ENCODE data around the gene ARHGEF4. TPM values are rescaled to one million over a fixed set of nuclear protein-coding genes. Genes with fewer than 3 reads are reported as not detected.
A peak's percentile ranks its signal among the peaks of the same experiment; 100 is the strongest.

The ARHGEF4 gene
- total RNA-seq, 1 donor from 2014 or later, result 43.2 TPM

DNA sequence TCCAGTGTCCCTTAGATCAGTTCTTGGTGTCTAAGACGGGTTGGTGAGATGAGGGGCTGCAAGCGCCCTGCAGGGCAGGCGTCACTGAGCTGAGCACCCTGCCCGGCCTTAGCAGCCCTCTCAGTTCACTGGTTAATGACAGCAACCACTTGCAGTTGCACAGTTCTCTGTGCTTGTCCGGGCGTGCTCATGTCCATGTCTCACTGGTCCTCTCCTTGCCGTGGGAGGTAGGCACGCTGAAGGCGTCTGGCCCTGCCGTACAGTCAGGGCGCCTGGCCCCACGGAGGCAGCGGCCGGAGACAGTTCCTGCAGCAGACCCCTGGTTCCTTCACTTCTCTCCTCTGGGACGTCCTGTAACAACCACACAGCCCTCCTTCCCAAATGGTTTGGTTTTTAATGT, 75.3 kb downstream of the ARHGEF4 start:
- DNase-seq (ENCODE audit: low spot score in 2 of 2), result no peak
- no peak for FAIRE-seq

DNA sequence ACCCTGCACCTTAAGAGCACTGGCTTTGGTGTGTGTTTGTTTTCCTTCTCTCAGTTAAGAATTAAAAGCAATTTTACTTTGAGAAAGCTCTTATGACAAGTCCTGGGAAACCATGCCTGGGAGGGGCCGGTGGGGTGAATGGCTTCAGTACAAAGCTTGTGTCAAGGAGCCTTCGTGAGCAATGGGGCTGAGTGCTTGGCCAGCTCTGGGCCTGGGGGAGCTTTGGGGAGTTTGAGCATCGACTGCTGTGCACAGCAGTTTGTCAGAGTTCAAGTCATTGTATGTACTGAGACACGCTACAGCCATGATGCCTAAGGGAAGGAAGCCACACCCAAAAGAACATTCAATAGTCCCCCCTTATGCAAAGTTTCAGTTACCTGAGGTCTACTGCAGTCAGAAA, 75.8 kb downstream of the ARHGEF4 start:
- DNase-seq (ENCODE audit: low spot score in 2 of 2), result no peak

DNA sequence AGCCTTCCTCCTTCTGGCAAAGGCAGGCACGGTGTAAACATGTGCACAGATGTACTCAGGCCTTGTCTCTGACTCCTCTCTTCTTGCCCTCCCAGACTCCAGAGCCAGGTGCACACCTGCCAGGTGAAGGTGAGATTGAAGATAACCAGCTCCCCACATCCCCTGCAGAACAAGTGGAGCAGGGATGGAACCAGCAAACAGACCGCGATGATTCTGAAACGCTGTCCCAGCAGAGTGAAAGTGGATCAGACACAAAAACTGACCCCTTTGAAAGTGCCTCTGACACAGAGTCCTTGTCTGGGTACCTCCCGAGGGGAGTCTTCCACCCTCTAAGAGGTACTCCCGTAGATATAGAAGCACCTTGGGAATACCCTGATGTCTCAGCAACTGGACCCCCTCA, 77.2 kb downstream of the ARHGEF4 start:
- DNase-seq (ENCODE audit: low spot score in 2 of 2) (no peak), FAIRE-seq (no peak)

More for the DNA sequence above, 75.8 kb downstream of the ARHGEF4 start:
- FAIRE-seq, result no peak

DNA sequence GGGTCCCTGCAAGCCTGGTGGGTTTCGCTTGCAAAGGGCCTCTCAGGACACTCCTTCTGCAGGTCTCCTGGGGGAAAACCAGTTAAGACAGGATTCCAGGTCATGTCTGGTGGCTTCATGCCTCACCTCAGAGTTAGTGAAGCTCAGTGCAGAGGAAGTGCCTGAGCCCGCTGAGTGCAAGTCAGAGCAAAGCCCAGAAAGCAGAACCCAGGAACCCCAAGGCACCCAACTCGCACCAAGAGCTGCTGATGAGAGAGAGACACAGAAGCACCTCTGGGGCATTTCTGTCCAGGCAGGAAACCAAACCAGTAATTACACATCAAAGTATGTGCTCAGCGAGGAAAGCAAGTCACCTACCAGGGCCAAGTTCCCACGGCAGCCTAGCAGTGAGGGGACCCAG, 78.4 kb downstream of the ARHGEF4 start:
- FAIRE-seq (no peak), DNase-seq (ENCODE audit: low spot score in 2 of 2) (no peak)

DNA sequence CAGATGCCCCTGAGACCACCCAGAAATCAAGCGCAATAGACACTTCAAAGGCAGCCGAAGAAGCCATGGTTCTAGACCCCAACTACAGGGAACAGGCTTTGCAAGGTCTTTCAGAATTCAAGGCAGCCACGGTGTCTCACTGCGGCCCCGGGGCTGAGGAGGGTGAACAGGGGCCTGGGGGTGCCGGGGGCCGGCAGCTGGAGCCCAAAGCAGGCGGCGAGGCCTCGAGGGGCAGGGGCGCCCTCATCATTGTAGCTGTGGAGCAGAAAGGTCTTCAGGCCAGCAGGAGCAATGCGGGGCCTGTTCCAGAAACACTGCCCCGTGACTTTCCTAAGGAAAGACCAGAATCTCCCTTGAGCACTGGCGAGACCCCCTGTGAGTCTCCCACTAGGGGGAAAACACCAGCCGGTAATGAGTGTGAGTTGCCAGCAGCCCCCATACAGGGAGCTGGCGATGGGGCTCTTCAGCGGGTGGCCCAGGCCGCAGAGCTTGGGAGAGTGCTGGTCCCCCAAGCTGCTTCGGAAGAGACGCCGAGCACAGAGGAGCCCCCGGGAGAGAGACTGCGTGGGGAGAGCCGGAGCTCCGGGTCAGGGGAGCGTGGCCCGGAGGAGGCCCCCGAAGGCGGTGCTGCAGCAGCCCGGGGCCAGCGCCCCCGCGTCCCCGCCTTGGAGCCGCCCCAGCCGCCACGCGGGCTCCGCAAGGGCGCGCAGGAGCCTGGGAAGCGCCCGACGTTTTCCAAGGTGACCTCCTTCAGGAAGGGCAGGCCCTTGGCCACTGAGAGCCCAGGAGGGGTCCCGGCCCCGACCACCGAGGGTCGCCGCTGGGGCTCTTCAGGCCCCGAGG, 79.1 kb downstream of the ARHGEF4 start:
- FAIRE-seq (no peak), DNase-seq (ENCODE audit: low spot score in 2 of 2) (no peak)

DNA sequence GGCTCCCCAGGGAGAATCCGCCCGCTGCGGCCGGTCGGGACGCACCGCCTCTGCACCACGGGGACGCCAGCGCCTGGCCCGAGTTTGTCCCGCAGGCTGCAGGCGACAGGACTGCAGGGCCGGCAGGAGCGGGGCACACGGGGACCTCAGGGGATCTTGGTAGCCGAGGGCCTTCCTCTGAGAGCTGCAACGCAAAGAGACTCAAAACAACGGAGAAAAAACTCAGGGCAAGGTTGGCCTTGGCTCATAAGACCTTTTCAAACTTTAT, 79.7 kb downstream of the ARHGEF4 start:
- FAIRE-seq (no peak), DNase-seq (ENCODE audit: low spot score in 2 of 2) (no peak)

DNA sequence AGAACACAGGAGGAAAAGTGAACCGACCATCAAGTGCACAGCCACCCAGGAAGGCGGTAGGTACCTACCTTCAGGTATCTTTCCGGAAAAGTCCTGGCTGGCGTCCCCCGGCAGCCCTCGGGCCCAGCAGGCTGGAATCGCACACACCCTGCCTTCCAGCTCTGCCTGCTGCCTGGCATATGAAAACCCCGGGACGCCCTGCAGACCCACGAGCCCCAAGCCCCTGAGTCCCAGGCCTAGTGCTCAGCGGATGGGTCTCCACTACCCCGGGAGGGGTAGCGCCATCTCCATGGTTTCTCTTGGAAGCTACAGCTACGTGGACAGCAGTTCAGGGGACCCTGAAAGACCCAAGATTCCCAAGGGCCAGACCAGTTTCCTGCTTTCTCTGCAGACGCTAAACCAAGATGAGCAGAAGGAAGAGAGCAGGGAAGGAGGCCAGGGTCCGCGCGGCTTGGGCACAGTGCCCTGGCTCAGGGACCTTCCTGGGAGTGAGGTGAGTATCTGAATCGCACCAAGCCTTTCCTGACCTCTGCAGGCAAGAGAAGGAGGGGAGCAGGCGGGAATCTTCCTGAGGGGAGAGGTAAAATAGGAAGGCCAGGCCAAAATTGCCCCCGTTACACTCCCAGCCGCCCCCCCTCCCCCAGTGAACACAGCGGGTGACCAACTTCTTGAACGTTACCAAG, 80.4 kb downstream of the ARHGEF4 start:
- DNase-seq (ENCODE audit: low spot score in 2 of 2), result no peak
- no peak for FAIRE-seq

DNA sequence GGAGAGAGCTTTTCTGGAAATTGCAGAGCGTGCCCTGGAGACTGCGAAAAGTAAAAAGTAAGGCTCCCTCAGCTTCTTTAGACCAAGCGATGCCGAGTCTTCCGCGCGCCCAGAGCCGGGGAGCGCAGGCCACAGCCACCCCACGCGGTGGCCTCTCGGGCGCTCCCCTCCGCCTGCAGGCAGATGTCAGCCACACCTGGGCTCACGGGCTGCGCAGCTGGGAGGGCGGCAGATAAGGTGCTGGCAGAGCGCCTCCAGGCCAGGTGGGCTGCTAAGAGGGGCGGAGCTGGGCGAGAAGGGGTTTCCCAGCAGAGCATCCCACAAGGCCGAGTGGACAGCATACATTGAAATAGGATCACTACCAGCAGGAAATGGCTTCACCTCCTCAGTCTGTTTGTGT, 81.7 kb downstream of the ARHGEF4 start:
- no peak for DNase-seq (ENCODE audit: low spot score in 2 of 2)
- FAIRE-seq, result no peak

DNA sequence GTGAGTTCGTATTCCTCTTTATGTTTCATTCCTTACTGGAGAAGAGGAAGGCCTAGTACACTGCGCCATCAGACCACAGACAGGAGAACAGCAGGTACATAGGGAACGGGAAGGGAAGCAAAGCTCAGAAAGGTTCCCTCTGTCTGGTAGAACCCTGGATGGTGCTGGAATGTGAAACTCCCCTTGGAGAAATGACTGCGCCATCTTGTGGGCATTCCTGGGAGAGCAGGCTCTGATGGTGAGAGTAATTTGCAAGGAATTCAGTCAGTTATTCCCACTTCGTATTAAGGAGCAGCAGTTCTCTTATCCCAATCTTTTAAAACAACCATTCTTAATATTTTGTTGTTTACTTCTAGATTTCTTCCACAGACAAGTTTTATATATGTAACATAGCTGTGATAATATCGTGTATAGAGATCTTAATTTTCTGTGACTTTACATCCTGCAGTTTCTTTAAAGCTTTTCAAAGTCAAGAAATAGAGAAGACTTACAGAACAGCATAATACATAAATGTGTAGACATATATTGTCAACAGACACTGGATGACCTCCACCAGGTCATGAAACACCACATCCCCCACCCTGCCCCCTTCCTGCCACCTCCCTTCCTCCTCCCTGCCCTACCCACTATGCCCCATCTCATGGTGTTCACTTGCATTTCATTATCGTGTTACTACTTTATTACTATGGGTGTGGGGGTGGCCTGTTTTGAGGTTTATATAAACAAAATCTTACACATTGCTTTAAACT, 83.9 kb downstream of the ARHGEF4 start:
- peak; percentile 75 for FAIRE-seq
- DNase-seq (ENCODE audit: low spot score in 2 of 2), result peak; percentile 79 to 80

DNA sequence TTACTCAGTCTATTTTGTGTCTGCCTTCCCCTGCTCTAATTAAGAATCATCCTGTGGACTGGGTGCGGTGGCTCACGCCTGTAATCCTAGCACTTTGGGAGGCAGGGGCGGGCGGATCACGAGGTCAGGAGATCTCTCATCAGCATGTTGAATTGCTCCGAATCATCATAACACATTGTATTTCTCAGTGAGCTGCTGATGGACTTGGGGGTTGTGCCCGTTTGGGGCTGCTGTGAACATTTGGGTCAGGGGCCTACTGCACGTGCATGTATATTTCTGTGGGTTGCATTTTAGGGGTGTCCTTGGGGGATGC, 84.4 kb downstream of the ARHGEF4 start:
- no peak for FAIRE-seq
- DNase-seq (ENCODE audit: low spot score in 2 of 2), result no peak

DNA sequence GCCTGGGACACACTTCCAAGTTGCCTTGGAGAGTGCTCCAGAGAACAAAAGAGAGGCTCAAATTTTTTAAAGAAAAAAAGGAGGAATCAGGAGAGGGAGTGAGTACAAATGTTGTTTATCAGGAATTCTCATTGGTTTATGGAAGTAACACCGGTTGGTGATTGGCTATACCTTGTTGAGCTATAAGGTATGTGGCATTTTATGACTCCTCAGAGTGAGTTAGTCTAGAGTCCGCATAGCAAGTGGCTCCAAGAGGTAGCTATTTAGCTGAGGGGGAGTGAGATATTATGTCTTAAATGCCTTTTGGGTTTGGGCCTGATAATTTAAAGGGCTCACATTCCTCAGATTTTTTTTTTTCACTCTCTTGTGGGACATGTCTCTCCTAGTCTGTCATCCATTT, 85.7 kb downstream of the ARHGEF4 start:
- DNase-seq (ENCODE audit: low spot score in 2 of 2) (no peak), FAIRE-seq (no peak)

DNA sequence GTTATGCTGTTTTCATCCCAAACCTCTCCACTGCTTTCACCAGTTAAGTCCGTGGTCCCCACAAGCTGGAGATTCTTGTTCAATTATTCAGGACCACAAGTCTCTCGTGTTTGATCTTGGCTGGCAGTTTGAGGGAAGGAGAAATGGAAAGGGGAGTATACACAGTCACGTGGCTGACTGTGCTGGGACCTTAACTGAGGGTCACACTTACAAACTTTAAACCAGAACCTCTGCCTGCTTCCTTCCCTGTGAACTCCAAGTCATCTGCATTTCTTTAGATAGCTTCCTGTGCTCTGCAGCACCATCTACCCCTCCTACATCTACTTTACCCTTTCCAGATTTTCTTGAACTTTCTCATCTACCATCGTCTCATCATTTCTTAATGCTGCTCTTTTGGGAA, 91.7 kb downstream of the ARHGEF4 start:
- FAIRE-seq, result no peak
- no peak for DNase-seq (ENCODE audit: low spot score in 2 of 2)

DNA sequence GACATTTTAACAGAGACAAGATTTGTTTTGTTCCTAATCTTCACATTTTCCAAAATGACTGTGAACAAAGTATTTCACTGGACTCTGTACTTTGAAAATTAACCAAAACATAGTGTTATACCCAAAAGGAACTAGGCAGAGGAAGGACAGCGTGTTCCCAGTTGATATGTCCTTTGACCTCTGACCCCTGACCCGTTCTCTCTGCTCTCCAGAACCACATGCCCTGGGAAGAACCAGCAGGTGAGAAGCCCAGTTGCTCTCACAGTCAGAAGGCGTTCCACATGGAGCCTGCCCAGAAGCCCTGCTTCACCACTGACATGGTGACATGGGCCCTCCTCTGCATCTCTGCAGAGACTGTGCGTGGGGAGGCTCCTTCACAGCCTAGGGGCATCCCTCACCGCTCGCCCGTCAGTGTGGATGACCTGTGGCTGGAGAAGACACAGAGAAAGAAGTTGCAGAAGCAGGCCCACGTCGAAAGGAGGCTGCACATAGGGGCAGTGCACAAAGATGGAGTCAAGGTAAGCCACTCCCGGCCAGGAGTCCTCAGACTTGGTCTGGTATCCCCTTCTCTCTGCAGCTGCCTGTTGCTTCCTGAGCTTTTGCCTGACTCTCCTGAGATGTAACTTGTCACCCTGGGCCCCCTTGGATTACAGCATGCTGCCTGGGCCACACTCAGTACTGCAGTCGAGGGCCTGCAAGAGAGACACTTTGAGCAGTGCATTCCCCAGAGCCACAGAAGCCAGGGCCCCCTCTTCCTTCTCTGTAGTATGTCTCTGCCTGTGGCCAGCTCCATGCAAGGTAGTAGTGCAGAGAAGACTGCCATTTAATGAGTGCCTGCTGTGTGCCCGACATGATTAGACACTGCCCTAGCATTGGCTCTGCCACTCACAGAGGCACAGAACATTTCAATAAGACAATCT, 94.3 kb downstream of the ARHGEF4 start:
- DNase-seq (ENCODE audit: low spot score in 2 of 2) (no peak), FAIRE-seq (no peak)

DNA sequence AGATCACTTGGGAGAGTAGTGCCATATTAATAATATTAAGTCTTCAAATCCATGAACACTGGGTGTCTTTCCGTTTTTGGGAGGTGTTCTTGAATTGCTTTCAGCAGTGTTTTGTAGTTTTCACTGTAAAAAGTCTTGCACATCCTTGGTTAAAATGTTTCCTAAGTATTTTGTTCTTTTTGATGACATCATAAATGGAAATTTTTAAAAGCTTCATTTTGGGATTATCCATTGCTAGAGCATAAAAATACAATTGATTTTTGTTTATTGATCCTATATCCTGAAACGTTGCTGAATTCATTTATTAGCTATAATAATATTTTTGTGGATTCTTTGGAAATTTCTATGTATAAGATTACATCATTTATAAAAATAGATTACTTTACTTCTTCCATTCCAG, 96.8 kb downstream of the ARHGEF4 start:
- DNase-seq (ENCODE audit: low spot score in 2 of 2) (no peak), FAIRE-seq (no peak)

DNA sequence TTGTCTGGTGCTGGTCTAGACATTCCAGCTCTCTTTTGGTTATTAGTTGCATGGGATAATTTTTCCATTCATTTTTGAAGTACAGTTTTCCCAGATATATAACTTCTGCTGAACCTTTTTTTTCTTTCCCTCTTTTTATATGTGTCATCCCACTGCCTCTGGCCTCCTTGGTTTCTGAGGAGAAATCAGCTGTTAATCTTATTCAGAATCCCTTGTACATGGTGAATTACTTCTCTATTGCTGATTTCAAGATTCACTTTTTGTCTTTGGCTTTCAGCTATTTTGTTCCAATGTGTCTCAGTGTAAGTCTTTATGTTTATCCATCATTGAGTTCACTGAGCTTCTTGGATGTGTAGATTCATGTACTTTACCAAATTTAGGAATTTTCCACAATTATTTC, 99.7 kb downstream of the ARHGEF4 start:
- no peak for DNase-seq (ENCODE audit: low spot score in 2 of 2)
- no peak for FAIRE-seq

DNA sequence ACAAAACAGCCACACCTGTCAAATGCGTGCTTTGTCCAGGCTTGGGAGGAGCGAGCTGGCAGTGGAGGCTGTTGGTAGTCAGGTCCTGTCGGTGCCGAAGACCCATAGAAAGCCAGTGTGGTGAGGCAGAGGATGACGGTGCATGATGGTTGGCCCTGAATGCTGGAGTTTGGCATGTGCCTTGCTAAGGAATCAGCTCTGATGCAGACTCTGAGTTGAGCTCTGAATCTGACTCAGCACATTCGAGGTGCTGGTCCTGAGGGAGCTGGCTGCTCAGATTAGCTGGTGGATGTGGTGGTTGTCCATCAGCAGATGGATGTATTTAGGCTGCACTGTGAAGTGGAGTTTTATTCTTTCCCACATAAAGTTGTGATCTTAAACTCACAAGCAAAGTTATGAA, 111.3 kb downstream of the ARHGEF4 start:
- DNase-seq (ENCODE audit: low spot score in 2 of 2) (no peak), FAIRE-seq (no peak)

DNA sequence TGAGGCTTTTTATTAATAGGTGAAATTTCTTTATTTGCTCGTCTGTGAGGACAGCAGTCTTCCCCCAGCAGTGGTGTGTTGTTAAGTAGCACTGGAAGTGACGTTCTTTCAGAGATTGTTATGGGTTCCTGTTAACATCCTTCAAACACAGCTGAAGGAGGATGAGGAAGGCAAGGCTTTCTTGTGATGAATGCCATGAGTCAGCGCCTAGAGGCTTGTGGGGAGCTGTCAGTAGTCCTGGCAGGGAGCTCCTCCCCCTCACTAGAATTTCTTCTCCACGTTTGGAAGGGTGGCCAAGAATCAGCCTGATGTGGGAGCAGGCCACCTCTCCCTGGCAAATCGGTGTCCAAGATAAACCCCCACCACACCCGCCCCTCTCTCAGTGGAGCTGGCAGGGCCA, 113.2 kb downstream of the ARHGEF4 start:
- DNase-seq (ENCODE audit: low spot score in 2 of 2) (no peak), FAIRE-seq (no peak)

DNA sequence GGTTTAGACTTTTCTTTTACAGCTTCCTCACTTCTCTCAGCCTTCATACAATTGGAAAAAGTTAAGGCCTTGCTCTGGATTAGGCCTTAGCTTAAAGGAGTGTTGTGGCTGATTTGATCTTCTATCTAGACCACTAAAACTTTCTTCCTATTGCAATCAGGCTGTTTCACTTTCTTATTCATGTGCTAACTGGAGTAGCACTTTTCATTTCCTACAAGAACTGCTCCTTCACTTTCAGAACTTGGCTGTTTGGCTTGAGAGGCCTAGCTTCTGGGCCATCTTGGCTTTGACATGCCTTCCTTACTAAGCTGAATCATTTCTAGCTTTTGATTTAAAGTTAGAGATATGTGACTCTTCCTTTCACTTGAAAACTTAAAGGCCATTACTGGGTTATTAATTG, 114.3 kb downstream of the ARHGEF4 start:
- FAIRE-seq (no peak), DNase-seq (ENCODE audit: low spot score in 2 of 2) (no peak)

DNA sequence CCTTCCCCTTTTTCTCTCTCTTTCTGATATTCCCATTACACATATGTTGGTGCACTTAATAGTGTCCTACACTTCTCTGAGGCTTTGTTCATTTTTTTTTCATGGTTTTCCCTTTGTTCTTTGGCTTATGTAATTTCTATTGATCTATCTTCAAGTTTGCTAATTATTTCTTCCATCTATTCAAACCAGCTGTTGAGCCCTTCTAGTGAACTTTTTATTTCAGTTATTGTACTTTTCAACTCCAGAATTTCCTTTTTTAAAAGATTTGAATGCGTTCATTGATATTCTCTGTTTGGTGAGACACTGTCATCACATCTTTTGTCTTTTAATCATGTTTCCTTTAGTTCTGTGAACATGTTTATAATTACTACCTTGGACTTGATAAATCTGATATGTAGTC, 118.2 kb downstream of the ARHGEF4 start:
- FAIRE-seq (no peak), DNase-seq (ENCODE audit: low spot score in 2 of 2) (no peak)

DNA sequence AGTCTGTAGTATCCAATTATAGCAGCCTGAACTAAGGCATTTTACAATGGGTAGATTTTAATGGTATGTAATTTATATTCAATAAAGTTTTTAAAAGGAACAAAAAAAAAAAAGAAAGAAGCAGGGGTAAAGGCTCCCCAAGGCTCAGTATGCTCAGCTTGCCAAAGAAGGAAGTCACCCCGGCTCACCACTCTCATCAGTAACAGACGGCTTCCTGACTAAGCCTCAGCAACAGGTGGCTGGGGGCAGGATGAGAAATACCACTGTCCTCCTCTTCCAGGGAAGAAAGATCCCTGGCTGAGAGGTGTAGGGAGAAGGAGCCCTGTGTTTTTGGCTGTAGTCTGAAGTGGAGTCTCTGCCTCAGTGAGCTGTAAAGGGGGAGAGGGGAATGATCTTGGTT, 121.2 kb downstream of the ARHGEF4 start:
- FAIRE-seq (no peak), DNase-seq (ENCODE audit: low spot score in 2 of 2) (no peak)

All from frontal cortex (tissue), 4 donors.